ENCODE measurements around the gene SAMD4A.

SAMD4A gene

GRCh38 chr14:54549862-54550261 is 17.1 kb upstream of the SAMD4A start:
- Histone ChIP-seq H3K4me1 (ENCODE audit: control insufficient read depth, insufficient read depth, low read length) (no peaks in the 10 kb centered on the region), H3K9me3 (ENCODE audit: control insufficient read depth, low read length) (no peaks in the 10 kb centered on the region), H3K36me3 (ENCODE audit: control insufficient read depth, insufficient read depth, low read length) (no peaks in the 10 kb centered on the region), H3K9ac (ENCODE audit: low read length) (no peak overlapping the region), H3K27me3 (ENCODE audit: control insufficient read depth, insufficient read depth, low read length) (no peaks in the 10 kb centered on the region), H3K4me3 (ENCODE audit: low read length) (no peak overlapping the region)

- Histone ChIP-seq H3K9me3 (ENCODE audit: control insufficient read depth, low read length) (no peaks in the 10 kb centered on the region), H3K36me3 (ENCODE audit: control insufficient read depth, insufficient read depth, low read length) (no peaks in the 10 kb centered on the region), H3K27me3 (ENCODE audit: control insufficient read depth, insufficient read depth, low read length) (no peaks in the 10 kb centered on the region)
These were observed 16.4 kb upstream of the SAMD4A start for GRCh38 chr14:54550514-54550913.

GRCh38 chr14:54554401-54554800 is 12.5 kb upstream of the SAMD4A start:
- Histone ChIP-seq H3K9me3 (ENCODE audit: control insufficient read depth, low read length) (no peaks in the 10 kb centered on the region), H3K27me3 (ENCODE audit: control insufficient read depth, insufficient read depth, low read length) (no peaks in the 10 kb centered on the region), H3K4me3 (ENCODE audit: low read length) (no peak overlapping the region), H3K4me1 (ENCODE audit: control insufficient read depth, insufficient read depth, low read length) (no peaks in the 10 kb centered on the region), H3K9ac (ENCODE audit: low read length) (no peak overlapping the region), H3K36me3 (ENCODE audit: control insufficient read depth, insufficient read depth, low read length) (no peaks in the 10 kb centered on the region)

More at GRCh38 chr14:54550514-54550913, 16.4 kb upstream of the SAMD4A start:
- H3K9ac ChIP-seq (ENCODE audit: low read length): no peak overlapping the region
- no peak overlapping the region for H3K4me3 ChIP-seq (ENCODE audit: low read length)
- H3K4me1 ChIP-seq (ENCODE audit: control insufficient read depth, insufficient read depth, low read length): no peaks in the 10 kb centered on the region

GRCh38 chr14:54555651-54556050 is 11.3 kb upstream of the SAMD4A start:
- no peak overlapping the region for H3K9ac ChIP-seq (ENCODE audit: low read length)
- H3K27me3 ChIP-seq (ENCODE audit: control insufficient read depth, insufficient read depth, low read length): no peaks in the 10 kb centered on the region
- H3K4me3 ChIP-seq (ENCODE audit: low read length): no peak overlapping the region
- H3K36me3 ChIP-seq (ENCODE audit: control insufficient read depth, insufficient read depth, low read length): no peaks in the 10 kb centered on the region
- H3K4me1 ChIP-seq (ENCODE audit: control insufficient read depth, insufficient read depth, low read length): no peaks in the 10 kb centered on the region
- H3K9me3 ChIP-seq (ENCODE audit: control insufficient read depth, low read length): no peaks in the 10 kb centered on the region

GRCh38 chr14:54556535-54556934 is 10.4 kb upstream of the SAMD4A start:
- Histone ChIP-seq H3K4me1 (ENCODE audit: control insufficient read depth, insufficient read depth, low read length) (no peaks in the 10 kb centered on the region), H3K4me3 (ENCODE audit: low read length) (no peak overlapping the region), H3K27me3 (ENCODE audit: control insufficient read depth, insufficient read depth, low read length) (no peaks in the 10 kb centered on the region), H3K36me3 (ENCODE audit: control insufficient read depth, insufficient read depth, low read length) (no peaks in the 10 kb centered on the region), H3K9ac (ENCODE audit: low read length) (no peak overlapping the region), H3K9me3 (ENCODE audit: control insufficient read depth, low read length) (no peaks in the 10 kb centered on the region)

GRCh38 chr14:54562334-54562733 is 4.6 kb upstream of the SAMD4A start:
- Histone ChIP-seq H3K36me3 (ENCODE audit: control insufficient read depth, insufficient read depth, low read length) (no peaks in the 10 kb centered on the region), H3K4me1 (ENCODE audit: control insufficient read depth, insufficient read depth, low read length) (peaks cover 11% of the 10 kb centered on the region), H3K27me3 (ENCODE audit: control insufficient read depth, insufficient read depth, low read length) (peaks cover 11% of the 10 kb centered on the region), H3K9ac (ENCODE audit: low read length) (no peak overlapping the region), H3K9me3 (ENCODE audit: control insufficient read depth, low read length) (no peaks in the 10 kb centered on the region), H3K4me3 (ENCODE audit: low read length) (no peak overlapping the region)

GRCh38 chr14:54564071-54564867 is 2.7 kb upstream of the SAMD4A start:
- Histone ChIP-seq H3K4me3 (ENCODE audit: low read length) (peak overlapping the region; percentile 38), H3K36me3 (ENCODE audit: control insufficient read depth, insufficient read depth, low read length) (no peaks in the 10 kb centered on the region), H3K9ac (ENCODE audit: low read length) (peak overlapping the region; percentile 98), H3K4me1 (ENCODE audit: control insufficient read depth, insufficient read depth, low read length) (peaks cover 11% of the 10 kb centered on the region), H3K27me3 (ENCODE audit: control insufficient read depth, insufficient read depth, low read length) (peaks cover 26% of the 10 kb centered on the region), H3K9me3 (ENCODE audit: control insufficient read depth, low read length) (no peaks in the 10 kb centered on the region)

GRCh38 chr14:54564868-54565784 is 1.8 kb upstream of the SAMD4A start:
- peak overlapping the region; percentile 98 for H3K9ac ChIP-seq (ENCODE audit: low read length)
- H3K4me1 ChIP-seq (ENCODE audit: control insufficient read depth, insufficient read depth, low read length): peaks cover 11% of the 10 kb centered on the region
- no peaks in the 10 kb centered on the region for H3K36me3 ChIP-seq (ENCODE audit: control insufficient read depth, insufficient read depth, low read length)
- peaks cover 29% of the 10 kb centered on the region for H3K27me3 ChIP-seq (ENCODE audit: control insufficient read depth, insufficient read depth, low read length)
- no peaks in the 10 kb centered on the region for H3K9me3 ChIP-seq (ENCODE audit: control insufficient read depth, low read length)
- H3K4me3 ChIP-seq (ENCODE audit: low read length): peak overlapping the region; percentile 38

- Histone ChIP-seq H3K4me3 (ENCODE audit: low read length) (peak overlapping the region; percentile 38), H3K9ac (ENCODE audit: low read length) (peak overlapping the region; percentile 98), H3K9me3 (ENCODE audit: control insufficient read depth, low read length) (no peaks in the 10 kb centered on the region), H3K4me1 (ENCODE audit: control insufficient read depth, insufficient read depth, low read length) (peaks cover 11% of the 10 kb centered on the region), H3K36me3 (ENCODE audit: control insufficient read depth, insufficient read depth, low read length) (no peaks in the 10 kb centered on the region), H3K27me3 (ENCODE audit: control insufficient read depth, insufficient read depth, low read length) (peaks cover 29% of the 10 kb centered on the region)
These were observed 1.0 kb upstream of the SAMD4A start for GRCh38 chr14:54565785-54566409.

GRCh38 chr14:54567224-54567638 is 303 bp downstream of the SAMD4A start:
- Histone ChIP-seq H3K9me3 (ENCODE audit: control insufficient read depth, low read length) (no peaks in the 10 kb centered on the region), H3K9ac (ENCODE audit: low read length) (peak overlapping the region; percentile 73), H3K4me3 (ENCODE audit: low read length) (peak overlapping the region; percentile 59), H3K36me3 (ENCODE audit: control insufficient read depth, insufficient read depth, low read length) (no peaks in the 10 kb centered on the region), H3K4me1 (ENCODE audit: control insufficient read depth, insufficient read depth, low read length) (peaks cover 11% of the 10 kb centered on the region), H3K27me3 (ENCODE audit: control insufficient read depth, insufficient read depth, low read length) (peaks cover 29% of the 10 kb centered on the region)

GRCh38 chr14:54567639-54568561 is 972 bp downstream of the SAMD4A start:
- peak overlapping the region; percentile 59 for H3K4me3 ChIP-seq (ENCODE audit: low read length)
- H3K36me3 ChIP-seq (ENCODE audit: control insufficient read depth, insufficient read depth, low read length): no peaks in the 10 kb centered on the region
- peaks cover 29% of the 10 kb centered on the region for H3K27me3 ChIP-seq (ENCODE audit: control insufficient read depth, insufficient read depth, low read length)
- H3K4me1 ChIP-seq (ENCODE audit: control insufficient read depth, insufficient read depth, low read length): peaks cover 11% of the 10 kb centered on the region
- H3K9me3 ChIP-seq (ENCODE audit: control insufficient read depth, low read length): no peaks in the 10 kb centered on the region
- H3K9ac ChIP-seq (ENCODE audit: low read length): peak overlapping the region; percentile 73
